IPS-11a (cell line): ENCODE data around the gene YIPF2.
"Not testable (repeated sequence)": the region's sequence is repeated elsewhere in the genome, so short reads cannot be mapped to it uniquely, and the experiment has no call there.

ENCODE experiments used
- H3K4me3 ChIP-seq: one replicate; pipeline ENCODE4 v1.5.1; 2013; ENCODE audit warnings: low read depth, low read length, control low read depth

Gene YIPF2

DNA sequence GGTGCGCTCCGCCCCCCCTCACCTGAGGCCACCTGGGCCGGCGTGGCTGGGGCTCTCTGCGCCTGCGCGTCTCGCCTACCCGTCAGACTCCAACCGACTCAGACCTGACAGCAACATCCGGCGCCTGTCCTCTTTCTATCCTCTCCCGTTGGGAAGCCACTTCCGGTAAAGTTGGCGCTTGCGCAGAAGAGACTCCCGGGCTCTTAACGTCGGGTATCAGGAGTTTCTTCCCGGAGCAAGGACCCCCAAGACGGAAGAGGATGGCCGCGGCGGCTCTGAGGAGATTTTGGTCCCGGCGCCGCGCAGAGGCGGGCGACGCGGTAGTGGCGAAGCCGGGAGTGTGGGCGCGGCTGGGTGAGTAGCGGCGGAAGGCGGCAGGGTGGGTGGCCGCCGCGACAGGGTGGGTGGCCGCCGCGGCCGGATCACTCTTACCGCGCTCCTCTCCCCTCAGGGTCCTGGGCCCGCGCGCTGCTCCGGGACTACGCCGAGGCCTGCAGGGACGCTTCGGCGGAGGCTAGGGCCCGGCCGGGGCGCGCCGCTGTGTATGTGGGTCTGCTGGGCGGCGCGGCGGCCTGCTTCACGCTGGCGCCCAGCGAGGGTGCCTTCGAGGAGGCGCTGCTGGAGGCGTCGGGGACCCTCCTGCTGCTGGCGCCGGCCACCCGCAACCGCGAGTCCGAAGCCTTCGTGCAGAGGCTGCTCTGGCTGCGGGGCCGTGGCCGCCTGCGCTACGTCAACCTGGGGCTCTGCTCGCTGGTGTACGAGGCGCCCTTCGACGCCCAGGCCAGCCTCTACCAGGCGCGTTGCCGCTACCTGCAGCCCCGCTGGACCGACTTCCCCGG is at the start of gene YIPF2, which contains the start of gene TIMM29:
Gene YIPF2 (minus strand): TSS at position 77 of the 839 bp plus-strand sequence. CDS start 229 bp downstream, outside the sequence.
Gene TIMM29 (plus strand): TSS at position 249 of the 839 bp plus-strand sequence. CDS start 12 bp downstream, at position 261.
- H3K4me3 ChIP-seq, result peak within 1 kb of the TSS; percentile 92

GRCh38 chr19:10977742-10978092 is 49.3 kb upstream of the YIPF2 start:
- no peak overlapping the region for H3K4me3 ChIP-seq

- H3K4me3 ChIP-seq, result no peak overlapping the region
Observed at GRCh38 chr19:10976131-10976892, 47.9 kb upstream of the YIPF2 start.

GRCh38 chr19:10975374-10976130 is 47.1 kb upstream of the YIPF2 start:
- H3K4me3 ChIP-seq, result no peak overlapping the region

GRCh38 chr19:10971107-10971726 is 42.8 kb upstream of the YIPF2 start:
- H3K4me3 ChIP-seq, result no peak overlapping the region

- H3K4me3 ChIP-seq, result no peak overlapping the region
Observed at GRCh38 chr19:10968527-10969135, 40.2 kb upstream of the YIPF2 start.

GRCh38 chr19:10966809-10967208 is 38.4 kb upstream of the YIPF2 start:
- no peak overlapping the region for H3K4me3 ChIP-seq

DNA sequence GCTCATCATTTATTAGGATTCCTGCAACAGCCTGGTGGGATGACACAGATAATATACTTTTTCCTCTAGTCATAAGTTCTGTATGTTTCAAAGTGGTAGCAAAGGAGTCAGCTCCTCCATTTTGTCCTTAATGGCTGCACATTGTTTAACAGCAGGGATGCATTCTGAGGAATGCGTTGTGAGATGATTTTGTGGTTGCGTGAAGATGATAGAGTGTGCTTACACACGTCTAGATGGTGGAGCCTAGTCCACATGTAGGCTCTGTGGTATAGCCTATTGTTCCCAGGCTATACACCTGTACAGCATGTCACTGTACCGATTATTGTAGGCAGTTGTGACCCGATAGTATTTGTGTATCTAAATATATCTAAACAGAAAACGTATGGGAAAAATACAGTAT is 37.0 kb upstream of the YIPF2 start:
- H3K4me3 ChIP-seq, result no peak overlapping the region

DNA sequence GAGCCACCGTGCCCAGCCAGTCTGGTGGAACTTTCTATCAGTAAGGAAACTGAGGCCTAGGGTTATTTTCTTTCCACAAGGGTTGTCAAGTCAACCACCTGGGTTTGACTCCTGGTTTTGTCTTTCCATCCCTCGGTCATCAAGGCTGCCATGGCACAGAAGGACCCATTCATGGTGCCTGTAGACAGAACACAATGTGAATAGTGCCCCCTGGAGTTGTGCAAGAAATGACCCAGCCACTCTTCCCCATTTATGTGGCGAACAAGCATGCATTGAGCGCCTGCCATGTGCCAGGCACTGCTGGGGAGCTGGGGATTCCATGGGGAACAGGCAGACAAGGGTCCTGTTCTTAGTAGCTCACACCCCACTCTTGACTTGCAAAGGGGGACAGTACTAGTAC is 36.5 kb upstream of the YIPF2 start:
- no peak overlapping the region for H3K4me3 ChIP-seq

DNA sequence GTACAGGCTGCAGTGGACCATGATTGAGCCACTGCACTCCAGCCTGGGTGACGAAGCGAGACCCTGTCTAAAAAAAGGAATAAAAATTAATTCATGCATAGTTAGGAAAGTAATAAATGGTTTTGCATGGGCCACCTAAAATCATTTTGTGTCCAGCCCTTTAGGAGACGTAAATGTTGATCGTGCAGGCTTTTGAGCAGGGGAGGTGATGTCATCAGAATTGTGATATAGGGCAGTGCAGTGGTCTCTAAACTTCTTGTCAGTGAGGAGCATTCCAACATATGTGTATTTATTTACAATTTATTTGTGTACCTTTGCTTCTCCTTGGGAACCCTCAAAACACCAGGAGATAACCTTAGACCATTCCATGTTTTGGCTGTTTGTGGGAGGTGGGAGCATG is 35.4 kb upstream of the YIPF2 start:
- H3K4me3 ChIP-seq, result no peak overlapping the region

DNA sequence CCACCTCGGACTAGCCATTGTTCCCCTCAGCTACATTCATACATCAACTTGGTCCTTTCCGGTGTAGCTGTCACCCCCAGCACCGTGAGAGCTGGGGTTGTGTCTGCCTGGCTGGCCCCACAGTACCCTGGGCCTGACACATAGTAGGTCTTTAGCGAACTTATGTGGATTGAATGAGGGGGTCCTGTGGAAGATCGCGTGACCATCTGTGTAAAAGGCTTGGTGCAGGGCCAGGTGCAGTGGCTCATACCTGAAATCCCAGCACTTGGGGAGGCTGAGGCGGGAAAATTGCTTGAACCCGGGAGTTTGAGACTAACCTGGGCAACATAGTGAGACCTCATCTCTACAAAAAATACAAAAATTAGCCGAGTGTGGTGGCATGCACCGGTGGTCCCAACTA is 34.4 kb upstream of the YIPF2 start:
- H3K4me3 ChIP-seq, result no peak overlapping the region

DNA sequence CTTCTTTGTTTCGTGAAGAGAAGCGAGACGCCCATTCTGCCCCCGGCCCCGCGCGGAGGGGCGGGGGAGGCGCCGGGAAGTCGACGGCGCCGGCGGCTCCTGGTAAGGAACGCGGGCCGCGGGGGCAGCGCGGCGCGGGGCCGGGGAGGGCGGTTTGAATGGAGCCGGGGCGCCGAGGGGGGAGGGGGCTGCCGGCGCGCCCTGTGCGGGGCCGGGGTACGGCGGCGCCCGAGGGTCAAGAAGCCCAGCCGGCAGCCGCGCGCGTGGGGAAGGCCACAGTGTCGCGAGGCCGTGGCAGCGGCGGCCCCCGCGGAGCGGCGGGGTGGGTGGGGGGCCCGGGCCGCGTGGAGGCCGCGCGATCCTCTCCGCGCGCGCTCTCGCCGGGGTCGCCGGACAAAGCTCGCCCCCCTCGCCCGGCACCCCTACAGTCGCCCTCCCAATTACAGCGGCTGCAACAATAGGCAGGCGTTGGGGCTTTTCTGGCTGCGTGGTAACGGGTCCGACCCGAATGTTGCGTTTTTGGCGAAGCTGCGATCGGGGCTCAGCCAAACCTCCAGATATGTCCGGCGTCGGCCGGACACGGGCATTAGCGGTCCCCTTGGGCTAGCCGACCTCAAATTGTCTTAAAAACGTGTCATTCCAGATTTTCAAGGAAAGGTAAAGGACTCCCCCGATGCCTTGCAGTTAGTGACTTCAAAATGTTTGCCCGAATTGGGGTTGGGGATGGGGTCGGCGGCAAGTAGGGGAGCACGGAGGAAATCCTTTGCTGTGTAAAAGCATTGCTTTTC is 32.8 kb upstream of the YIPF2 start:
- H3K4me3 ChIP-seq, result peak overlapping the region; percentile 88

DNA sequence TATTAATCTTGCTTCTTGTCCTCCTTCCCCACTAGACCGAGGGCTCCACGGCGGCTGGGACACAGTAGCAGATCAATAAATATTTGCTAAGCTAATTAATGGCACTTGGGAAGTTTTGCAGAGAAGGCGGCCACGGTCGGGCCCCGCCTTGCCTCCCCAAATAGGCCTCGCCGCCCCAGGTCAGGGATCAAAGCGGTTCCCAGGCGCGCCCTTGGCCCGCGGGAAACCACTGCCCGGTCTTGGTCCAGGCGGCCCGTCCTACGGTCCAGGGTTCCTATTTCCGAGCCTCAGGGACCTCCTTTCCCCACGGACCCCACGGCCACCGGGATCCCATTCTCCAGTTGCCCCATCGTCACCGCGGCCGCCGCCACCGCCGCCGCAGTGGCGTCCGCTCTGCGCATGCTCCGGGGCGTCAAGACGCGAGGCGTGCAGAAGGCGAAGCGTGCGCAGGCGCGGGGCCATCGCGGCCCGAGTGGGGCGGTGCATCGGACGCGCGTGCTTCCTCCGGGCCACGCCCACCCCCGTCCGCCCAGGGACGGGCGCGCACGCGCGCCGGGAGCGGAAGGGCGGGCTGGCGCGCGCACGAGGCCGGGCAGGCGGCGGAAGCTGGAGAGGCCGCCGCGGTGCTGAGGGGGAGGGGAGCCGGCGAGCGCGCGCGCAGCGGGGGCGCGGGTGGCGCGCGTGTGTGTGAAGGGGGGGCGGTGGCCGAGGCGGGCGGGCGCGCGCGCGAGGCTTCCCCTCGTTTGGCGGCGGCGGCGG is 32.1 kb upstream of the YIPF2 start, which contains the start of gene SMARCA4:
Gene SMARCA4 (plus strand): TSS at position 717 of the 759 bp plus-strand sequence. CDS start 23,122 bp downstream, outside the sequence.
- peak within 1 kb of the TSS; percentile 88 for H3K4me3 ChIP-seq

GRCh38 chr19:10959277-10959968 is 31.0 kb upstream of the YIPF2 start:
- H3K4me3 ChIP-seq, result not testable (repeated sequence)

GRCh38 chr19:10952809-10953208 is 24.4 kb upstream of the YIPF2 start:
- no peak overlapping the region for H3K4me3 ChIP-seq

DNA sequence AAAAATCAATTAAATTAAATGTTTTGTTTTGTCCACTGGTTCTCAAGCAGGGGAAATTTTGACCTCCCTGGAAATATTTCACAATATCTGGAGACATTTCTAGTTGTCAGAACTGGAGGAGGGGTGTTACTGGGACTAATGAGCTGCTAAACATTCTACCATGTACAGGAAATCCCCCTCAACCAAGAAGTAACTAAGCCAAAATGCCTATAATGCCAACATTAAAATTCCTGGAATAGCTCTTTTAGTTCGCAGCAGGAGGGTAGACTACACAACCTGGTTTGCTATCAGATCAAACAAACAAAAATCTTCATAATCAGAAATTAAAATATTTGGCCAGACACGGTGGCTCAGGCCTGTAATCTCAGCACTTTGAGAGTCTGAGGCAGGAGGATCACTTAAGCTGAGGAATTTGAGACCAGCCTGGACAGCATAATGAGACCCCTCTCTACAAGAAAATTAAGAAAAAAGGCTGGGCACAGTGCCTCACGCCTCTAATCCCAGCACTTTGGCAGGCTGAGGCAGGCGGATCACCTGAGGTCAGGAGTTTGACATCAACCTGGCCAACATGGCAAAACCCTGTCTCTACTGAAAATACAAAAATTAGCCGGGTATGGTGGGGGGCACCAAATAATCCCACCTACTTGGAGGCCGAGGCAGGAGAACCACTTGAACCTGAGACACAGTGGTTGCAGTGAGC is 18.7 kb upstream of the YIPF2 start:
- H3K4me3 ChIP-seq, result no peak overlapping the region

- H3K4me3 ChIP-seq, result no peak overlapping the region
Observed at GRCh38 chr19:10945264-10945663, 16.8 kb upstream of the YIPF2 start.

DNA sequence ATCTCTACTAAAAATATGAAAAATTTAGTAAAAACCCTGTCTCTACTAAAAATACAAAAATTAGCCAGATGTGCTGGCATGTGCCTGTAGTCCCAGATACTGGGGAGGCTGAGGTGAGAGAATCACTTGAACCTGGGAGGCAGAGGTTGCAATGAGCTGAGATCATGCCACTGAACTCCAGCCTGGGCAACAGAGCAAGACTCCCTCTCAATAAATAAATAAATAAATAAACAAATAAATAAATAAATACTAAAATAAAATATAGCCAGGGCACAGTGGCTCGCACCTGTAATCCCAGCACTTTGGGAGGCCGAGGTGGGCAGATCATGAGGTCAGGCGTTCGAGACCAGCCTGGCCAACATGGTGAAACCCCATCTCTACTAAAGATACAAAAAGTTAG is 15.0 kb upstream of the YIPF2 start:
- not testable (repeated sequence) for H3K4me3 ChIP-seq
